ENCODE results near the gene INAFM2. TPM values are rescaled to one million over a fixed set of nuclear protein-coding genes. Genes with fewer than 3 reads are reported as not detected.

INAFM2 gene
- total and polyA plus RNA-seq, 8 donors = 20.5 to 37.1 (median 23.7) TPM

DNA sequence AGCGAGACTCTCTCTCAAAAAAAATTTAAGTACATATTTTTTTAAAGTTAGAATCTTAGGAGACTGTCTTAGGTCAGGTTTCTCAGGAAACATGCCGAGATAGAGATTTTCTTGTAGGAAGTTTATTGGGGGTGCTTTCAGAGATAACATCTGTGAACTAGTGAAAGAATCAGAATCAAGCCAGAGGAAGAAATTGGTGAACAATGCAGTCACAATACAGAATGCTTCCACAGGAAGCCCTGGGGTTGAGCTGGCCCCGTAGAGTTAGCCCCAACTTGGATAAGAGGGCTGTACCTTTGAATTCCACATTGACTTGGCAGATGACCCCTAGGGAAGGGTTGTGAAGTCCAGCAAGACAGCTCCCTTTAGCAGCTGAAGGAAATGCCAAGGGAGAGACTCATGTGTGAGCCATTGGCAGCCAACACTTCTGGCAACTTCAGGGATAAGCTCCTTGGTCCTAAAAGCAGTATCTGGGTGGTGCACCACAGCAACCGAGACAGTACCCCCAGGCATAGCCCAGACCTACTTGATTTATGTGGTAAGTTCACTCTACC is 8.7 kb upstream of the INAFM2 start:
- intact Hi-C loops (cut with DNase I) = no loop called here
- no peak for ATAC-seq
- H3K9me3 ChIP-seq = no peaks in the 10 kb centered on the region
- no peak for DNase-seq
- peaks cover 5 to 12% of the 10 kb centered on the region in 2 donors for H3K4me1 ChIP-seq
- TF ChIP-seq, protein P1, sequence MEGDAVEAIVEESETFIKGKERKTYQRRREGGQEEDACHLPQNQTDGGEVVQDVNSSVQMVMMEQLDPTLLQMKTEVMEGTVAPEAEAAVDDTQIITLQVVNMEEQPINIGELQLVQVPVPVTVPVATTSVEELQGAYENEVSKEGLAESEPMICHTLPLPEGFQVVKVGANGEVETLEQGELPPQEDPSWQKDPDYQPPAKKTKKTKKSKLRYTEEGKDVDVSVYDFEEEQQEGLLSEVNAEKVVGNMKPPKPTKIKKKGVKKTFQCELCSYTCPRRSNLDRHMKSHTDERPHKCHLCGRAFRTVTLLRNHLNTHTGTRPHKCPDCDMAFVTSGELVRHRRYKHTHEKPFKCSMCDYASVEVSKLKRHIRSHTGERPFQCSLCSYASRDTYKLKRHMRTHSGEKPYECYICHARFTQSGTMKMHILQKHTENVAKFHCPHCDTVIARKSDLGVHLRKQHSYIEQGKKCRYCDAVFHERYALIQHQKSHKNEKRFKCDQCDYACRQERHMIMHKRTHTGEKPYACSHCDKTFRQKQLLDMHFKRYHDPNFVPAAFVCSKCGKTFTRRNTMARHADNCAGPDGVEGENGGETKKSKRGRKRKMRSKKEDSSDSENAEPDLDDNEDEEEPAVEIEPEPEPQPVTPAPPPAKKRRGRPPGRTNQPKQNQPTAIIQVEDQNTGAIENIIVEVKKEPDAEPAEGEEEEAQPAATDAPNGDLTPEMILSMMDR (IDR thresholded peaks at IDR 0.05) = no peak
- H3K36me3 ChIP-seq = no peaks in the 10 kb centered on the region
- H3K4me3 ChIP-seq = no peak overlapping the region
- no peak overlapping the region for H3K27ac ChIP-seq
- no peaks in the 10 kb centered on the region for H3K27me3 ChIP-seq

DNA sequence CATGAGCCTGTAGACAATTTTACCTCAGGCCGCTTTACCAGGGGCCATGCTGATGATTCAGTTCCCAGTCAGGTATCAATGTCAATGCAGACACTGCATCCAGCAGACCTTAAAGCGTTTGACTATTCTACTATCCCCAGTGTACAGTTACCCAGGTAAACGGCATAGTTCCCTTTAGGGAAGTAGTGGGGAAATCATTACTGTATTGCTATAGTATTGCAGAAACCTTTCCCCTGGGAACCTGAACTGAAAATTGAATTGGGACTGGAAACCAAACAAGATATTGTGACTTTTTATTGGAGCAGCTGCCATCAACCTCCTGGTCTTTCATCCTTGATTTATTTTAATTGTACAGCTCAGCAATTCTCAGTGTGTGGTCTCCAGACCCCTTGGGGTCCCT is 6.6 kb upstream of the INAFM2 start:
- DNase-seq = no peak
- intact Hi-C loops (cut with DNase I) = no loop called here
- no peak overlapping the region for H3K4me3 ChIP-seq
- peaks cover 5 to 16% of the 10 kb centered on the region in 2 donors for H3K4me1 ChIP-seq
- TF ChIP-seq, protein P1 (IDR thresholded peaks at IDR 0.05) = no peak
- ATAC-seq = no peak
- H3K9me3 ChIP-seq = no peaks in the 10 kb centered on the region
- no peak overlapping the region for H3K27ac ChIP-seq
- H3K36me3 ChIP-seq = no peaks in the 10 kb centered on the region
- no peaks in the 10 kb centered on the region for H3K27me3 ChIP-seq

DNA sequence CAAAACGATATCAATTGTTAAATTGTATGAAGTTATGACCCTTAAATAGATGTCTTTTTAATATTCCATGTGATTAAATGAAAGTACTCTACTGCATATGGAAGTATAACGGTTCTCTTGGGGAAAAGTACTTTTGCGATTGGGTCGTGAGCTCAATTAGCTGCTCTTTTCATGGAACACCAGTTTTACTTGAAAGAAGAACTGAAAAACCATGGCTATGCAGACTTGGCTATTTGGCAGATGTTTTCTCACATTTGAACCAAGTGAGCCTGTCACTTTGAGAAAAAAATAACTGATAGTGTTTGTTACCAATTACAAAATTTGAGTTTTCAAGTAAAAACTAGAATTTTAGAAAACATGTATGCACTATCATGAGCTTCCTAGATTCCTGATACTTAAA is 5.9 kb upstream of the INAFM2 start:
- H3K9me3 ChIP-seq = no peaks in the 10 kb centered on the region
- no peak overlapping the region for H3K27ac ChIP-seq
- TF ChIP-seq, protein P1 (IDR thresholded peaks at IDR 0.05) = no peak
- ATAC-seq (no peak), DNase-seq (no peak)
- H3K4me3 ChIP-seq = no peak overlapping the region
- peaks cover 5 to 17% of the 10 kb centered on the region in 2 donors for H3K4me1 ChIP-seq
- no peaks in the 10 kb centered on the region for H3K27me3 ChIP-seq
- H3K36me3 ChIP-seq = no peaks in the 10 kb centered on the region
- intact Hi-C loops (cut with DNase I) = no loop called here

DNA sequence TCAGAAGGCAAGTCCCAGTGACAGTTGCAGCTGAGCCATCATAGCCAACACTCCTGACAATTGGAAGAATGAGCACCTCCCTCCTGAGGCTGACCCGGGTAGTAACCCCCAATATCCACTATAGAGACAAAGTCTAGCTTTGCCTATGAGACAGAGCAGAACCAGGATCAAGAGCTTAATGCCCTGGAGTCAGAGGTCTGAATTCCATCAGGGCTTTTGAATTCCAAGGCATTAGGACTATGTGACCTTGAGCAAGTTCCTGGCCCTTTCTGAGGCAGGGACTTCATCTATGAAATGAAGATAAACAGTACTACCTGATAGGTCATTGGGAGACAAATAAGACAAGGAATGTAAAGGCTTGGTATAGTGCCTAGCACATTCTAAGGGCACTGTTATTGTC is 3.1 kb upstream of the INAFM2 start:
- H3K27ac ChIP-seq = no peak overlapping the region
- TF ChIP-seq, protein P1 (IDR thresholded peaks at IDR 0.05) = no peak
- no peak for ATAC-seq
- peak in 1 of 4 donors; percentile 6 for DNase-seq
- peaks cover 9 to 28% of the 10 kb centered on the region in 2 donors for H3K4me1 ChIP-seq
- H3K9me3 ChIP-seq = no peaks in the 10 kb centered on the region
- intact Hi-C loops (cut with DNase I) = no loop called here
- H3K27me3 ChIP-seq = no peaks in the 10 kb centered on the region
- H3K4me3 ChIP-seq = no peak overlapping the region
- H3K36me3 ChIP-seq = no peaks in the 10 kb centered on the region

DNA sequence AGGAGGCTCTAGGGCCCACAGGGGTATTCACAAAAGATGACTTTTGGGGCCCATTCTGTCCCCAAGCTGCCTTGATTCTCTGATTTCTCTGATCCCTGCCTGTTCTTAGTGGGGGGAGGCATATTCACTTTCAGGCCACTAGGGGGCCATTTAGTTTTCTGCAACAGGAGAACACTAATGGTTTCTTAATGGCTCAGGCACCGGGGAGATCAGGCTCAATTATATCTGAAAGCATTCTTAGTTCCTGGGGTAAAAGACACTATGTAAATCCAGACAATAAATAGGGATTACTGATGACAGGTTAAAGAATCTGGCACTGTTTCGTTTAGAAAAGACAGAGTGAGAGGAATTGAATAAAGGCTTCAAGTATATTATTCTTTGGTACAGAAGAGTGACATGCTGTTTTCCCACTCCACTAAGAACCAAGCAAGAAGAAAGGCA is 2.5 kb upstream of the INAFM2 start:
- Histone ChIP-seq H3K27me3 (no peaks in the 10 kb centered on the region), H3K4me3 (no peak overlapping the region), H3K9me3 (no peaks in the 10 kb centered on the region), H3K36me3 (no peaks in the 10 kb centered on the region), H3K4me1 (peaks cover 15 to 34% of the 10 kb centered on the region in 2 donors), H3K27ac (no peak overlapping the region)
- DNase-seq (peak in 1 of 4 donors; percentile 68), ATAC-seq (peak; percentile 37)
- intact Hi-C loops (cut with DNase I) = no loop called here
- TF ChIP-seq, protein P1 (IDR thresholded peaks at IDR 0.05) = peak; percentile 93 to 94
